HG03469 (cell line): ENCODE results near the gene CMTM8.

Source experiments
- ATAC-seq: cut with Tn5 transposase; IDR thresholded peaks from one replicate; pipeline ENCODE4 v1.9.1; 2021; ENCODE audit warnings: mild to moderate bottlenecking, moderate library complexity, moderate number of reproducible peaks; ENCODE audit not compliant: unreplicated experiment

CMTM8 gene

DNA sequence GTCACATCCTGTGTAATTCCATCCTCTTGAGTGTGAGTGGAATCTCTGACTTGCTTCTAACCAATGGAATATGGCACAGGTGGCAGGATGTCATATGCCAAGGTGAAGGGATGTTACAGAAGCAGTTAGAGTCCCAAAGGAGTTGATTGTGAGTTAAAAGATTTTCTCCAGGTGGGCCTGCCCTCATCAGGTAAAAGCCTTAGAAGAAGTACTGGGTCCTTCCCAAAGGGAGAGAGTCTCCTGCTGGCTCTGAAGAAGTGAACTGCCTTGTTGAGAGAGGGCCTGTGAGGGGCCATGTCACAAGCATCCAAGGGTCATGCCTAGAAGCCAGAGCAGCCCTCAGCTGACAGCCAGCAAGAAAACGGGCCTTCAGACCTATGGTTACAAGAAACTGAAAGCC, 166.2 kb downstream of the CMTM8 start:
- ATAC-seq: no peak

GRCh38 chr3:32405155-32405554, 166.7 kb downstream of the CMTM8 start:
- ATAC-seq: no peak

DNA sequence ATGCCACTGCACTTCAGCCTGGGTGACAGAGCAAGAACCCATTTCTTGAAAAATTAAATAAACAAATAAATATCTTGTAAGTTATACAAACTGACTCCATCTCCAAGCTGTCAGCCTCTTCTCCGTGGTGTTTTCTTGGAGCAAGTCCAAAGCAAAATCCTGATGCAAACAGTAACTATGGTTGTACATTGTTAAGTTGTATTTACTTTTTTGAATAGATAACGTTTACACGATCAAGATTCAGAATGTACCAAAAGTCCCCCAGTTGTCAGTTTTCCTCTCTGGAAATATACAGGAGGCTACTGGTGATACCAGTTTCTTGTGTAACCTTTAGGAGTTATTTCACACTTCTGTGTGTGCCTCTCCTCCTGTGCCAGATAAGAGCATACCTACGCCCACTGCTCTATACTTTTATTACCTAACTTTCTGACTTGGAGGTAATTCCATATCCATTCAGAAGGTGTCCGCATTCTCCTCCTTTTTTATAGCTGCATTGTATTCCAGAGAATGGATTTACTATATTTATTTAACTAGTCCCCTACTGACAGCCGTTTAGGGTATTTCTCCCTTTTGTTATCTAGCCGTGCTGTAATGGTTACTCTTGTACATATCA, 167.3 kb downstream of the CMTM8 start:
- no peak for ATAC-seq

- ATAC-seq: no peak
These were observed 168.3 kb downstream of the CMTM8 start for GRCh38 chr3:32406486-32407408.

GRCh38 chr3:32410367-32411246, 172.1 kb downstream of the CMTM8 start:
- ATAC-seq: no peak

- no peak for ATAC-seq
These were observed 173.0 kb downstream of the CMTM8 start for GRCh38 chr3:32411442-32411841.

DNA sequence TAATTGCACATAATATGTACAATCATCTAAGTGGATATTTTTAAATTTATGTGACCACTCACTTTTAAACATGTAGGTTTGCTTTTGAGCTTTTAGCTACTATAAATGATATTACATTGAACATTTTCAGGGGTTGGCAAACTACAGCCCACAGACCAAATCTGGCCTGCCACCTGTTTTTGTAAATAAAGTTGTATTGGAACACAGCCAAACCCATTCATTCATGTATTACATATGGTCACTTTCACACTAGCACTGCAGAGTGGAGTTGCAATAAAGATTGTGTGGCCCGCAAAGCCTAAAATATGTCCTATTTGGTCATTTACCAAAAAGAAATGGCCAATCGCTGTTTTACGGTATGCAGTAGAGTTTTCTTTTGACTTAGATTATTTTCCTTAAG, 174.4 kb downstream of the CMTM8 start:
- no peak for ATAC-seq

- no peak for ATAC-seq
These were observed 175.5 kb downstream of the CMTM8 start for GRCh38 chr3:32413845-32414521.

DNA sequence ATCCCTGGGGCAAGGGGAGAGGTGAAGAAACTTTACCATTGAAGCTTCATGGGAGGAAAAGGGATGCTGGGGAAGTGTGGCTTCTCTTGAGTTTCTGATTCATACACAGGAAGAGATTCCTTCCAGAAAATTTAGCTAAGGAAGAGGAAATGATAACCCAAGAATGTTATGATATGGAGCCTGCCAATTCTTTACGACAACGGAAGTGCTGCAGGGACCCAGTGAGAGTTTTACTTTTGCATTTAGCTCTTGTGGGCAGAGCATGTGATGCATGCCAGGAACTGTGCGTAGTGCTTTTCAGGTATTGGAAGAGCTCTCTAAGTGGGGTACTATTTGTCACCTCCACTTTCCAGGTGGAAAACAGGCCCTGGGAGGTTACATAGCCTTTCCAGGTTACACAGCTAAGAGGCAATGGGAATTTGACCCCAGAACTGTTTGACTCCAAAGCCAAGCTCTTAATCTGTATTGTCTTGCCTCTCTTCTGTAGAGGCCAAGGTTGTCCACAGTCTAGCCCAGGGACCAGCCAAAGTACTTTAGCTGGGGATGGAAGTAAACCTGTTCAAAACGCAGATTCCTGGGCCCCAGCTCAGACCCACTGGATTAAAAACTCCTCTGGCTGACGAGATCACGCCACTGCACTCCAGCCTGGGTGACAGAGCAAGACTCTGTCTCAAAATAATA, 176.2 kb downstream of the CMTM8 start:
- no peak for ATAC-seq

DNA sequence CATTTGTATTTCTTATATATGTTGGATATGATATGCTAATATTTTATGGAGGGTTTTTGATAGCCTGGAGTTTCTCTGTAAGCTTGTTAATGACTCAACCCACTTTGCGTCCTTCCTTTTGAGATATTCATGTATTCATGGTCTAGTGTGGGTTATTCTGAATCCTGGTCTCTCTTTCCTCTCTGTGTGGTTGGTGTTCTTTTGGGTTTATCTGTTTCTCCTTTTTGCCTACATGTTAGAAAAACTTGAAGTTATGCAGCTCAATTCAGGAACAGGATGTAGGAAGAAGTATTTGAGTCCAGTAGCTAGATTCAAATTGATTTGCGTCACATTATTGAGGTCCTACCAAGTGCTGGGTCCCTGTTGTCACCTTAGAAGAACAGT, 181.3 kb downstream of the CMTM8 start:
- ATAC-seq: no peak
